T-cell (primary cell): ENCODE data around the gene CCDC91. TPM values are rescaled to one million over a fixed set of nuclear protein-coding genes. Genes with fewer than 3 reads are reported as not detected.

Source experiments
- ATAC-seq, 4 experiments: fragments of 200-7000 bp in 3 of 4; fragments of 150-1000 bp in 1 of 4; cut with Tn5 transposase; replicated peaks in 1 of 4; 1 replicate in 3 of 4; 2 replicates in 1 of 4; pipeline ENCODE4 v1.10.0; 2021; ENCODE audit warnings: moderate library complexity in 3 of 4, mild to moderate bottlenecking in 2 of 4, moderate number of reproducible peaks in 1 of 4
- CTCF ChIA-PET, 2 donors: fragments of 300-600 bp; sonication (Branson Sonifier 250); formaldehyde crosslinking; loops; one replicate each; lab custom pipeline; 2022; ENCODE audit warnings: antibody characterized with exemption in 2 of 2; lab: Charles Lee
- POLR2A ChIA-PET, 2 donors: fragments of 300-600 bp; sonication (Branson Sonifier 250); formaldehyde crosslinking; loops; one replicate each; lab custom pipeline; 2022; ENCODE audit warnings: antibody characterized with exemption in 2 of 2; lab: Charles Lee
- DNase-seq, 35 experiments: peaks; one replicate each; pipeline versions ENCODE4 v3.0.0 to v3.0.0-alpha.2; 2013 to 2023
- H3K27ac ChIP-seq: one replicate; pipeline ENCODE4 v1.5.1; 2013; ENCODE audit warnings: low read length
- H3K27me3 ChIP-seq, 2 experiments: replicated peaks in 1 of 2; 1 replicate in 1 of 2; 2 replicates in 1 of 2; pipeline versions ENCODE4 v1.6.1 to v1.7.0; 2013; ENCODE audit warnings: low read length in 1 of 2, mixed read lengths in 1 of 2; ENCODE audit not compliant: control insufficient read depth in 2 of 2, insufficient read depth in 2 of 2; ENCODE audit errors: extremely low read depth in 1 of 2
- H3K36me3 ChIP-seq, 2 donors: 1 replicate in 1 of 2; 2 replicates in 1 of 2; pipeline versions ENCODE4 v1.6.1 to v1.7.0; 2013; ENCODE audit warnings: low read length in 1 of 2; ENCODE audit not compliant: control insufficient read depth in 2 of 2, insufficient read depth in 1 of 2; ENCODE audit errors: extremely low read depth in 1 of 2
- H3K4me1 ChIP-seq, 2 experiments: 1 replicate in 1 of 2; 2 replicates in 1 of 2; pipeline versions ENCODE4 v1.6.1 to v1.7.0; 2013; ENCODE audit warnings: low read length in 2 of 2, mixed read lengths in 1 of 2; ENCODE audit not compliant: insufficient read depth in 2 of 2, control insufficient read depth in 1 of 2; ENCODE audit errors: extremely low read depth in 1 of 2
- H3K4me3 ChIP-seq, 2 donors: 1 replicate in 1 of 2; 2 replicates in 1 of 2; pipeline versions ENCODE4 v1.5.1 to v1.7.0; 2013; ENCODE audit warnings: mild to moderate bottlenecking in 2 of 2, low read length in 1 of 2, moderate library complexity in 1 of 2; ENCODE audit not compliant: control insufficient read depth in 1 of 2; ENCODE audit errors: extremely low read depth in 1 of 2
- H3K9me3 ChIP-seq: 2 replicates; pipeline ENCODE4 v1.7.0; 2013
- H3K27ac Mint-ChIP-seq, 2 donors: one replicate each; pipeline ENCODE4 v1.8.0; 2020 to 2021; ENCODE audit warnings: mild to moderate bottlenecking in 2 of 2, mixed read lengths in 2 of 2
- H3K27me3 Mint-ChIP-seq, 2 donors: one replicate each; pipeline ENCODE4 v1.8.0; 2021 to 2022; ENCODE audit warnings: mixed read lengths in 2 of 2
- H3K36me3 Mint-ChIP-seq: one replicate; pipeline ENCODE4 v1.8.0; 2021; ENCODE audit warnings: mixed read lengths
- H3K4me1 Mint-ChIP-seq, 3 donors: one replicate each; pipeline ENCODE4 v1.8.0; 2020 to 2022; ENCODE audit warnings: mixed read lengths in 3 of 3, mild to moderate bottlenecking in 1 of 3
- H3K4me3 Mint-ChIP-seq, 3 donors: one replicate each; pipeline ENCODE4 v1.8.0; 2020 to 2022; ENCODE audit warnings: mild to moderate bottlenecking in 3 of 3, mixed read lengths in 3 of 3, moderate library complexity in 3 of 3
- H3K9me3 Mint-ChIP-seq, 3 donors: one replicate each; pipeline ENCODE4 v1.8.0; 2020 to 2022; ENCODE audit warnings: mixed read lengths in 3 of 3
- WGBS: methylation state at CpG from one replicate; pipeline ENCODE4 v1.1.5; 2013; ENCODE audit warnings: missing lambda C conversion rate; ENCODE audit not compliant: insufficient coverage; 5-methylcytosine and 5-hydroxymethylcytosine counted together
- total RNA-seq, 35 experiments: library from RNA in 6 of 35; stranded (reverse) in 6 of 35; fragments of 120-200 nt in 1 of 35; gene quantifications; one replicate each; pipeline versions ENCODE4 v1.2.1 to v1.2.4 and lab custom pipeline; 2013 to 2026

Gene CCDC91
- total RNA-seq, 5 donors from 2014 or later (not counting 1 experiment from before 2014, with no cell fraction given) = 65.7 to 73.0 (median 68.7) TPM

DNA sequence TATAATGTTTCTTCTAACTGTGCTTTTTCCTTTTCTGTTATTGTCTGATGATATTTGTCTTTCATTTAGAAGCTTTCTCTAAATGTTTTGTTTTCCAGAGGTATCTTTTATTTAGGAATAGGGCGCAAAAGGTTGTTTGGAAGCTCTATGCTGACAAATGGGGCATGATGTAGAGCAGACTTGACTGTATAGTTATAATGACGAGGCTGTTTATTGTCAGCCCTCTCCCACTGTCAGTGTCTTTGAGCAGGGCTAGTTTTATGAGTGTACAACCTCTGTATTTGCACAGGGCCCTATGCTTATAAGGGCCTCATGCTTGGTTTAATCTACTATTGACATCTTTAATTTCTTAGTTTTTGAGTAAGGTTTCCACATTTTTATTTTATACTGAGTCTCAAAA is 158.9 kb downstream of the CCDC91 start:
- no peak overlapping the region for H3K4me3 Mint-ChIP-seq
- H3K4me1 Mint-ChIP-seq = peaks cover 2 to 23% (median 11%) of the 10 kb centered on the region in 3 donors
- ChIA-PET CTCF (interaction anchor here in 1 of 2 donors (0.6 kb wide), 1 partner anchor 14 kb away, joined by 4 read pairs; no protein-coding TSS in a partner anchor), POLR2A (no interaction called here)
- H3K36me3 Mint-ChIP-seq = peaks cover 62% of the 10 kb centered on the region
- H3K36me3 ChIP-seq = peaks cover 0 to 20% of the 10 kb centered on the region in 2 donors
- H3K27ac ChIP-seq = no peak overlapping the region
- ATAC-seq (no peak), DNase-seq (no peak)
- no peaks in the 10 kb centered on the region for H3K9me3 ChIP-seq
- H3K4me1 ChIP-seq = no peaks in the 10 kb centered on the region
- WGBS = 100% methylated on average over 2 of the region's 2 CpGs
- H3K9me3 Mint-ChIP-seq = peaks cover 0 to 12% (median 8%) of the 10 kb centered on the region in 3 donors
- no peak overlapping the region for H3K4me3 ChIP-seq
- no peaks in the 10 kb centered on the region for H3K27me3 Mint-ChIP-seq
- no peak overlapping the region for H3K27ac Mint-ChIP-seq
- H3K27me3 ChIP-seq = no peaks in the 10 kb centered on the region

DNA sequence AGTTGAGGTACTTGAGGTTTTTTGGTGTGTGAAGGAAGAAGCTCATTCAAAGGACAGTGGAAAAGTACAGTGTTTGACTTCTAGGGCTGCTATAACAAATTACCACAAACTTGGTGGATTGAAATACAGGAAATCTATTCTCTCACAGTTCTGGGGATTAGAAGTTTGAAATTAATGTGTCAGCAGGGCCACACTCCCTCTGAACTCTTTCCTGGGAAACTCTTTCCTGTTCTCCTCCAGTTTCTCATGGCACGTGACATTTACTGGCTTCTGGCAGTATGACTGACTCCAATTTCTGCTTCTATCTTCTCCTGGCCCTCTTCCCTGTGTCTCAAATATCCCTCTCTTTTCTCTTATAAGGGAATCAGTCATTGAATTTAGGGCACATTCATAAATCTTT is 160.2 kb downstream of the CCDC91 start:
- ATAC-seq = no peak
- peaks cover 5 to 32% (median 12%) of the 10 kb centered on the region in 3 donors for H3K4me1 Mint-ChIP-seq
- no peak overlapping the region for H3K27ac Mint-ChIP-seq

DNA sequence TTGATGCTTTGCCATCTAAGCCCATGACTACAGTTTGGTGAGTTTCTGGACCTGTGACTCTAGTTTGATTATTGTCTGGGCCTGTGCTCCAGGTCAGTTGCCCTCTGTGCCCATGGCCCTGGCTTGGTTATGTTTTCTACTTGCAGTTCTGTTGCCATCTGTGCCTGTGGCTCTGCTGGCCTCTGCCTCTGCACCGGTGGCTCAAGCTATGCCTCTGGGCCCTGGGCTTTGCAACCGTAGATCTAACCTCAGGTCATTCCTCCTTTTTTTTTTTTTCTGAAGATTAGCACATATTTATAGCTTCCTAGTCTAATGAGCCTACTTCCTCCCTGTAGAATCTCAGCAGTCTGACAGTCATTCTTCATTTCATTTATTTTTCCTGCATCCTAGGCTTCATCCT is 161.2 kb downstream of the CCDC91 start:
- WGBS = 100% methylated on average over 2 of the region's 2 CpGs
- CTCF ChIA-PET = no interaction called here

More for the DNA sequence above, 160.2 kb downstream of the CCDC91 start:
- Histone ChIP-seq H3K27me3 (no peaks in the 10 kb centered on the region), H3K36me3 (peaks cover 0 to 20% of the 10 kb centered on the region in 2 donors), H3K4me1 (no peaks in the 10 kb centered on the region), H3K27ac (no peak overlapping the region), H3K9me3 (no peaks in the 10 kb centered on the region), H3K4me3 (no peak overlapping the region)
- H3K4me3 Mint-ChIP-seq = no peak overlapping the region
- ChIA-PET POLR2A (no interaction called here), CTCF (no interaction called here)
- no peaks in the 10 kb centered on the region for H3K27me3 Mint-ChIP-seq
- H3K9me3 Mint-ChIP-seq = peaks cover 0 to 13% (median 8%) of the 10 kb centered on the region in 3 donors
- DNase-seq = no peak
- 100% methylated on average over 1 of the region's 1 CpG for WGBS
- peaks cover 72% of the 10 kb centered on the region for H3K36me3 Mint-ChIP-seq

DNA sequence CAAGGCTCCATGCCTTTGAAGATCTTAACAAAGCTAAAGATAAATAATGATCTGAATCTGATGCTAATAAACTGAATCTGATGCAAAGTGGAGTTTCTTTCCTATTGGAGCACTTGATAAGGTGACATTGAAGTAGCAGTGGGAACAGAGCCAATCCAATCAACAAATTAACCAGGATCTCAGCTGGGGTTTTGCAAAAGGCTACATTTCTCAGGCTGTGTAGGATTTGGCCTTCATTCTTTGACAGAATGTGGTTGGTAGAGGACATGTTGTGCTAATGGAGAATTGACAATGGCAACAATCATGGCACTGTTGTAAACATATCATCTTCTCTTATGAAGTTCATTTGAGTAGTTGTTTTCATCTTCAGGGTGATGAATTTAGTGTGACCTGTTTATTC is 164.9 kb downstream of the CCDC91 start:
- Histone ChIP-seq H3K9me3 (no peaks in the 10 kb centered on the region), H3K4me1 (no peaks in the 10 kb centered on the region), H3K36me3 (peaks cover 0 to 20% of the 10 kb centered on the region in 2 donors), H3K4me3 (no peak overlapping the region), H3K27ac (no peak overlapping the region), H3K27me3 (no peaks in the 10 kb centered on the region)
- H3K27me3 Mint-ChIP-seq = no peaks in the 10 kb centered on the region
- ATAC-seq (no peak), DNase-seq (no peak)
- CTCF ChIA-PET = no interaction called here
- H3K36me3 Mint-ChIP-seq = peaks cover 73% of the 10 kb centered on the region
- peaks cover 0 to 13% (median 8%) of the 10 kb centered on the region in 3 donors for H3K9me3 Mint-ChIP-seq
- H3K4me3 Mint-ChIP-seq = no peak overlapping the region
- peaks cover 14 to 25% (median 22%) of the 10 kb centered on the region in 3 donors for H3K4me1 Mint-ChIP-seq
- H3K27ac Mint-ChIP-seq = no peak overlapping the region
- POLR2A ChIA-PET = no interaction called here

More for the DNA sequence above, 161.2 kb downstream of the CCDC91 start:
- no peak for ATAC-seq
- no peak for DNase-seq
- Mint-ChIP-seq H3K27me3 (no peaks in the 10 kb centered on the region), H3K27ac (no peak overlapping the region), H3K9me3 (peaks cover 0 to 13% (median 8%) of the 10 kb centered on the region in 3 donors), H3K36me3 (peaks cover 81% of the 10 kb centered on the region), H3K4me1 (peaks cover 11 to 32% (median 18%) of the 10 kb centered on the region in 3 donors), H3K4me3 (no peak overlapping the region)
- no peaks in the 10 kb centered on the region for H3K27me3 ChIP-seq
- no peak overlapping the region for H3K4me3 ChIP-seq
- POLR2A ChIA-PET = no interaction called here
- peaks cover 0 to 20% of the 10 kb centered on the region in 2 donors for H3K36me3 ChIP-seq
- no peaks in the 10 kb centered on the region for H3K9me3 ChIP-seq
- no peaks in the 10 kb centered on the region for H3K4me1 ChIP-seq
- H3K27ac ChIP-seq = no peak overlapping the region

DNA sequence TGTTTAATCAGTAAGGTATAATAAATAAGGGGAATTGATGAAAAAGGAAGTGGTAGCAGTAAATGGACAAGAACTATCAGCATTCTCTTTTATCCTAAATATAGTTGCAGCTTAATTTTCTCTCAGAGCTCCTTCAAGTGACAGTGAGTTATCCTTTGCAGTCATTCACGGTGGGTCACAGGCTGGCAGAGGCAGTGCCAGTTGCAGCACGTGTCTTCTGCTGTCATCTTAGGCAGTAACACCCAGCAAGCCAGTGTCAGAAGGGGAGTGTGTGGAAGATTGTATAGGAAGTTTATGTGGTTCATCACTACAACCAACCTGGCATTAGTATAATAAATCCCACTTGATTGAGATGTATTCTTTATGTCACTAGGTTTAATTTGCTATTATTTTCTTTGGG is 170.0 kb downstream of the CCDC91 start:
- Mint-ChIP-seq H3K4me3 (no peak overlapping the region), H3K9me3 (no peaks in the 10 kb centered on the region), H3K27ac (no peak overlapping the region), H3K4me1 (peaks cover under 1 to 14% (median 9%) of the 10 kb centered on the region in 3 donors), H3K27me3 (no peaks in the 10 kb centered on the region), H3K36me3 (peaks cover 56% of the 10 kb centered on the region)
- no peaks in the 10 kb centered on the region for H3K9me3 ChIP-seq
- ATAC-seq (no peak), DNase-seq (no peak)
- no peaks in the 10 kb centered on the region for H3K4me1 ChIP-seq
- H3K36me3 ChIP-seq = peaks cover 0 to 2% of the 10 kb centered on the region in 2 donors
- ChIA-PET POLR2A (interaction anchor here in 1 of 2 donors (0.6 kb wide), 1 partner anchor 42 kb away, joined by 3 read pairs; no protein-coding TSS in a partner anchor), CTCF (no interaction called here)
- H3K4me3 ChIP-seq = no peak overlapping the region
- H3K27ac ChIP-seq = no peak overlapping the region
- 72% methylated on average over 2 of the region's 2 CpGs for WGBS
- no peaks in the 10 kb centered on the region for H3K27me3 ChIP-seq

DNA sequence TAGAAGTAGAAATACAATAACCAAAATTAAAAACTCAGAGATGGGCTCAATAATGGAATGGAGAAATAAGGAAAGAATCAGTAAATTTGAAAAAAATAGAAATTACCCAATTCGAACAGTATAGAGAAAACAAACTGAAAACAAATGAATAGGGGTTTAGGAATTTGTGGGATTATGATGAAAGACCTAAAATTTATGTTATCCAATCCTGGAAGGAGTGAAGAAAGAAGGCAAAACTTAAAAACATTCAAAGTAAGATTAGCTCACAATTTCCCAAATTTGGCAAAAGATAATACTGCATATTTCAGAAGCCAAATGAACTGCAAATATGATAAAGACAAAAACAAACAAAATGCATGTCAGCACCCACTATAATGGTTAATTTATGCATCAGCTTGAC is 177.1 kb downstream of the CCDC91 start:
- CTCF ChIA-PET = no interaction called here
- Histone ChIP-seq H3K27ac (no peak overlapping the region), H3K36me3 (peaks cover 19 to 24% of the 10 kb centered on the region in 2 donors), H3K4me3 (no peak overlapping the region), H3K9me3 (peaks cover 19% of the 10 kb centered on the region), H3K4me1 (no peaks in the 10 kb centered on the region), H3K27me3 (no peaks in the 10 kb centered on the region)
- no peaks in the 10 kb centered on the region for H3K4me1 Mint-ChIP-seq
- peaks cover 80% of the 10 kb centered on the region for H3K36me3 Mint-ChIP-seq
- no peaks in the 10 kb centered on the region for H3K27me3 Mint-ChIP-seq
- DNase-seq = no peak
- ATAC-seq = no peak
- no peak overlapping the region for H3K27ac Mint-ChIP-seq
- peaks cover 15 to 40% (median 37%) of the 10 kb centered on the region in 3 donors for H3K9me3 Mint-ChIP-seq
- H3K4me3 Mint-ChIP-seq = no peak overlapping the region
- POLR2A ChIA-PET = no interaction called here
- WGBS = no CpG with 5 or more reads among the region's 1 CpG
